GM12892 (cell line): ENCODE data around the gene LRMDA.

Experiments
- POLR2A ChIP-seq: IDR thresholded peaks from 2 replicates; pipeline ENCODE4 v1.6.1; 2011; ENCODE audit warnings: low read depth, low read length, control low read depth
- POLR2AphosphoS5 ChIP-seq: IDR thresholded peaks from 2 replicates; pipeline ENCODE4 v1.6.1; 2011; ENCODE audit warnings: low read depth, low read length, control low read depth
- TAF1 ChIP-seq: IDR thresholded peaks from 2 replicates; pipeline ENCODE4 v1.6.1; 2011; ENCODE audit warnings: low read depth, mild to moderate bottlenecking, control low read depth, low read length, borderline replicate concordance

DNA sequence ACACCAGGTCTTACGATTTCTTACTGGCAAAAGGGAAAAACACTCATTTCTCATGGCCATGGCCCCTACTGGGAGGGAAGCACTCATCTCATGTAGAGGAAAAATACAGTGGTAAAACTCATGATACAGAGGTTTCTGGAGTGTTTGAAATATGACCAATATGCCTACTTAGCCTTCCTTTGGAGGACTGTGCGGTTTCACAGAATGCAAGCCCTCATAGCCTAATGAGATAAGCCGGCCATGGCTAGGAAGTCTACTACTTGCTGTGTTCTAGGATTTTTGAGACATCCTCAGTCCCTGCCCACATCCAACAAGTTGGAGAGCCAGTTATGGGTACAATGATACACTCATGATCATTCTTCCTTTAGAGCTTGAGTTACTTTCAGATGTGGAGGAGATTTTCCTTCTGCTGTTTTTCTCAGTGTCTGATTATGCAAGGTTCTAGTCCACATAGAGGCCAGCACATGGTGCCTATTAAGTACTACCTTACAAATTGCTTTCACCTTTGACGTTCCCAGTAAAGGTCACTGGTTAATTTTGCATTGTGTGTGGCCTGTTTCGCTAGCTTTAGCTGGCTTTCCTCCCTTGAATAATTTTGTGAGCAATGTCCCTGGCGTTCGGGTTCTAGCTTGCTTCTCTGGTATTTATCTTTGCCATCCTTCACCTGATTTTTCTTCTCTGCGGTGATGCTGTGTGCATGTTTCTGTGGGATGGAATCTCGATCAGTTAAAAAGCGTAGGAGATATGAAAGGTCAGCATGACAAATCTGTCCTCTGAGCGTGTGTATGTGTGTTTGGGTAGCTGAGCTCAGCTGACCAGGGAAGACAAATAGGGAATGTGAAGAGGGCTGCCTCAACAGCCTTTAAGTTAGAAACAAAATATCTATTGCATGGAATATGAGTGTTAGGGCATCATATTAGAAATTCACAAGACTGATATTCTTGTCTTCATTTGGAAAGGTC is 295.4 kb downstream of the LRMDA start:
- TF ChIP-seq POLR2A (no peak), POLR2AphosphoS5 (no peak), TAF1 (no peak)
